Upper lobe of left lung (tissue), 4 donors: ENCODE results near the gene IMPACT.

Source experiments
- CTCF ChIP-seq, 6 experiments: fragments of 450-650 bp in 4 of 6; fragments of 200-600 bp in 2 of 6; sonication (generic) in 2 of 6; IDR thresholded peaks; one replicate each; pipeline ENCODE4 v1.5.1; 2016 to 2019; ENCODE audit warnings: antibody characterized with exemption in 6 of 6
- EP300 ChIP-seq, 4 donors: sonication (generic); formaldehyde crosslinking; IDR thresholded peaks; one replicate each; pipeline ENCODE4 v1.5.1; 2017; ENCODE audit warnings: antibody characterized with exemption in 4 of 4, control low read depth in 2 of 4
- POLR2A ChIP-seq, 4 donors: fragments of 450-650 bp; IDR thresholded peaks; one replicate each; pipeline ENCODE4 v1.5.1; 2016 to 2017; ENCODE audit warnings: antibody characterized with exemption in 4 of 4, mild to moderate bottlenecking in 2 of 4
- POLR2AphosphoS5 ChIP-seq, 2 donors: sonication (generic); formaldehyde crosslinking; IDR thresholded peaks; one replicate each; pipeline ENCODE4 v1.5.1; 2017; ENCODE audit warnings: antibody characterized with exemption in 2 of 2

GRCh38 chr18:24470805-24471204 lies 44.3 kb downstream of the IMPACT start:
- TF ChIP-seq POLR2A (IDR thresholded peaks at IDR 0.05) (no peak), EP300 (IDR thresholded peaks at IDR 0.05) (no peak), CTCF (IDR thresholded peaks at IDR 0.05) (no peak), POLR2AphosphoS5 (IDR thresholded peaks at IDR 0.05) (no peak)
